ENCODE results near the gene SELPLG. TPM values are rescaled to one million over a fixed set of nuclear protein-coding genes. Genes with fewer than 3 reads are reported as not detected.

SELPLG gene
- total and polyA plus RNA-seq, 3 experiments from 2014 or later = 37.0 to 760 (median 37.7) TPM

GRCh38 chr12:108629151-108629550, 4.5 kb downstream of the SELPLG start:
- POLR2A ChIA-PET = interaction anchor here (9.8 kb wide), 1 partner anchor 11 kb away, joined by 79 read pairs; no protein-coding TSS in a partner anchor
- H3K4me1 Mint-ChIP-seq = peaks cover 64 to 82% (median 73%) of the 10 kb centered on the region in 3 donors
- H3K27me3 Mint-ChIP-seq = peaks cover 0 to 4% of the 10 kb centered on the region in 2 donors

DNA sequence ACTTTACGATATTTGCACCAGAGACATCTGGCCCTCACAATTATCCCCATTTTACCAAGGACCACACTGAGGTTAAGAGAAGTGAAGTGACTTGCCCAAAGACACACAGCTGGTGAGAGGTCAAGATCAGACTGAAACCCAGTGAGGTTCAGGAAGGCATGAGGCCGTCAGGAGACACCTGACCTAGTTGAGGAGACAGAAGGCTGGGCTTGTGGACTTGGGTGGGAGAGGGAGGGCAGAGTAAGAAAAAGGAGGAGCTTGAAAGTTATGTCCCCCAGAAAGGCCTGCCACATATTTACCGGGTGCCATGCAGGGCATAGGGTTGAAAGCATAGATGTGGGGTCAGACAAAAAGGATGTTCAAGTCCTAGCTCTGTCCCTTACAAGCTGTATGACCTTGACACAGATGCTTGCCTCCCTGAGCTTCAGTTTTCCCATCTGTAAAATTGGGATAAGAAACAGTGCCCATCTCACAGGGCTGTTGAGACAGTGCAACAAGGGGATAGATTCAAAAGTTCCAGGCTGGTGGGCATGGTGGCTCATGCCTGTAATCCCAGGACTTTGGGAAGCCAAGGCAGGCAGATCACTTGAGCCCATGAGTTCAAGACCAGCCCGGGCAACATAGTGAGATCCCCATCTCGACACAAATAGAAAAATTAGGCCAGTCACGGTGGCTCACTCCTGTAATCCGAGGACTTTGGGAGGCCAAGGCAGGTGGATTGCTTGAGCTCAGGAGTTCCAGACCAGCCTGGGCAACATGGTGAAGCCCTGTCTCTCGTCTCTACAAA, 6.4 kb downstream of the SELPLG start:
- H3K27ac ChIP-seq (ENCODE audit: low read depth, low read length) = peak overlapping the region; percentile 92
- Mint-ChIP-seq H3K4me1 (peaks cover 70 to 92% (median 76%) of the 10 kb centered on the region in 3 donors), H3K9me3 (no peaks in the 10 kb centered on the region), H3K27ac (peak overlapping the region; percentile 74 to 99 (median 88)), H3K27me3 (peaks cover 0 to 4% of the 10 kb centered on the region in 2 donors), H3K36me3 (peaks cover 21 to 73% (median 27%) of the 10 kb centered on the region in 3 donors), H3K4me3 (peak overlapping the region; percentile 57 to 97 (median 69))
- DNase-seq = no peak
- H3K4me1 ChIP-seq (ENCODE audit: insufficient read depth, low read length) = peaks cover 87% of the 10 kb centered on the region
- H3K36me3 ChIP-seq (ENCODE audit: insufficient read depth, low read length) = peaks cover 36% of the 10 kb centered on the region
- peak overlapping the region; percentile 9 for H3K4me3 ChIP-seq (ENCODE audit: low read length)
- H3K27me3 ChIP-seq (ENCODE audit: insufficient read depth, low read length, poor library complexity, severe bottlenecking) = no peaks in the 10 kb centered on the region
- ChIA-PET CTCF (interaction anchor here (0.5 to 16.8 kb wide), 6 partner anchors 10 to 1179 kb away, joined by 3 to 330 read pairs (median 4); no protein-coding TSS in a partner anchor), POLR2A (no interaction called here)
- no peaks in the 10 kb centered on the region for H3K9me3 ChIP-seq (ENCODE audit: low read length)

More at GRCh38 chr12:108629151-108629550, 4.5 kb downstream of the SELPLG start:
- Histone ChIP-seq H3K36me3 (ENCODE audit: insufficient read depth, low read length) (peaks cover 18% of the 10 kb centered on the region), H3K27me3 (ENCODE audit: insufficient read depth, low read length, poor library complexity, severe bottlenecking) (no peaks in the 10 kb centered on the region), H3K4me1 (ENCODE audit: insufficient read depth, low read length) (peaks cover 75% of the 10 kb centered on the region), H3K9me3 (ENCODE audit: low read length) (no peaks in the 10 kb centered on the region), H3K27ac (ENCODE audit: low read depth, low read length) (peak overlapping the region; percentile 92), H3K4me3 (ENCODE audit: low read length) (peak overlapping the region; percentile 87)
- CTCF ChIA-PET = interaction anchor here (16.8 kb wide), 1 partner anchor 11 kb away, joined by 330 read pairs; no protein-coding TSS in a partner anchor
- Mint-ChIP-seq H3K9me3 (no peaks in the 10 kb centered on the region), H3K27ac (peak overlapping the region; percentile 88 to 100 (median 99)), H3K4me3 (peak overlapping the region; percentile 91 to 100 (median 98)), H3K36me3 (peaks cover 18 to 69% (median 18%) of the 10 kb centered on the region in 3 donors)
- peak in 1 of 5 donors; percentile 40 for DNase-seq

DNA sequence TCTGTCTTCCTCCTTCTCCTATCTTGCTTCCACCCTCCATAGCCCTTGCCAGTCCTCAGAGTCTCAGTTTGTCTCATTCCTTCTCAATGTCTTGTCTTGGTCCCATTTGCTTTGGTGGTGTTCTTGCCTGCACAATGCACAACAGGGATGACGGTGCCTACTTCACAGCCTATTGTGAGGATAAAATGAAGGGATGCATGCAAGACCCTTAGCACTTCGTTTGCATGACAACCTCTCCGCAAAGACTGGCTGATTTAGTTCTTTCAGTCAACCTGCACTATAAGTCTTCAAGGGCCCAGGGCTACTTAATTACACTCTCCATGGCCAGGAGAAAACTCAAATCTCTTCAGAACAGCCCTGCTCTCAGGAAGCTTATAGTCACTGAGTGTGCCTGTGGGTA, 8.5 kb downstream of the SELPLG start:
- ChIA-PET POLR2A (no interaction called here), CTCF (no interaction called here)
- peaks cover 18 to 81% (median 23%) of the 10 kb centered on the region in 3 donors for H3K36me3 Mint-ChIP-seq
- Histone ChIP-seq H3K27ac (ENCODE audit: low read depth, low read length) (no peak overlapping the region), H3K27me3 (ENCODE audit: insufficient read depth, low read length, poor library complexity, severe bottlenecking) (no peaks in the 10 kb centered on the region), H3K9me3 (ENCODE audit: low read length) (no peaks in the 10 kb centered on the region), H3K36me3 (ENCODE audit: insufficient read depth, low read length) (peaks cover 51% of the 10 kb centered on the region), H3K4me3 (ENCODE audit: low read length) (no peak overlapping the region), H3K4me1 (ENCODE audit: insufficient read depth, low read length) (peaks cover 84% of the 10 kb centered on the region)
- no peak for DNase-seq
- peaks cover 67 to 91% (median 75%) of the 10 kb centered on the region in 3 donors for H3K4me1 Mint-ChIP-seq
- H3K27me3 Mint-ChIP-seq = no peaks in the 10 kb centered on the region
- H3K4me3 Mint-ChIP-seq = peak overlapping the region in 5 of 7 donors; percentile 3 to 57 (median 11)
- H3K9me3 Mint-ChIP-seq = no peaks in the 10 kb centered on the region
- peak overlapping the region; percentile 74 to 97 (median 86) for H3K27ac Mint-ChIP-seq

GRCh38 chr12:108623577-108623976, 10.1 kb downstream of the SELPLG start:
- Mint-ChIP-seq H3K27ac (peak overlapping the region in 7 of 8 donors; percentile 19 to 97 (median 82)), H3K4me3 (no peak overlapping the region), H3K9me3 (no peaks in the 10 kb centered on the region), H3K4me1 (peaks cover 67 to 91% (median 75%) of the 10 kb centered on the region in 3 donors), H3K36me3 (peaks cover 15 to 82% (median 27%) of the 10 kb centered on the region in 3 donors), H3K27me3 (no peaks in the 10 kb centered on the region)
- Histone ChIP-seq H3K4me1 (ENCODE audit: insufficient read depth, low read length) (peaks cover 75% of the 10 kb centered on the region), H3K27ac (ENCODE audit: low read depth, low read length) (peak overlapping the region; percentile 2), H3K36me3 (ENCODE audit: insufficient read depth, low read length) (peaks cover 54% of the 10 kb centered on the region), H3K9me3 (ENCODE audit: low read length) (no peaks in the 10 kb centered on the region), H3K4me3 (ENCODE audit: low read length) (no peak overlapping the region), H3K27me3 (ENCODE audit: insufficient read depth, low read length, poor library complexity, severe bottlenecking) (no peaks in the 10 kb centered on the region)
- no peak for DNase-seq
- ChIA-PET CTCF (no interaction called here), POLR2A (no interaction called here)

DNA sequence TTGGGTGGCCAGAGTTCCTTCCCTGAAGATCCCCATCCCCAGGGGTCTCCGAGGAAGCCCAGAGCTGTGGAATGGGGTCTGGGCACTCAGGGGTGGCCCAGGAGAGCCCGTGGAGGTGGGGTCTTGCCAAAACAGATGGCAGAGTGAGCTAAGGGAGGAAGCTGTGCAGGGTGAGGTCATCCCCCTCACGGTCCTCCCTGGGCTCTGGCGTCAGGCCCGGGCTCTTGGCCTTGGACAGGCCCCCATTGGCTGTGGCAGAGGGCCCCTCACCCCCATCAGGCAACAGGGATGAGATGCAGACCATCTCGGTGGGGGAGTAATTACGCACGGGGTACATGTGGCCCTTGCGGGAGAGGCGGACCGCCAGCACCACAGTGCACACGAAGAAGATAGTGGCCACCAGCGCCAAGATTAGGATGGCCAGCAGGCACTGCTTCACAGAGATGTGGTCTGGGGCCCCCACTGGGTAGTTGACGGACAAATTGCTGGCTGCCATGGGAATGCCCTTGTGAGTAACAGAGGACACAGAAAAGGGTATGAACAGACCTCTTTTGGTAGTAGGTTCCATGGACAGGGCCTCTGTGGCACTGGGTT, 10.7 kb downstream of the SELPLG start:
- POLR2A ChIA-PET = interaction anchor here (0.7 to 1.0 kb wide), 2 partner anchors 9 to 11 kb away, joined by 3 read pairs; partner anchors contain the start of gene SELPLG
- Histone ChIP-seq H3K27me3 (ENCODE audit: insufficient read depth, low read length, poor library complexity, severe bottlenecking) (no peaks in the 10 kb centered on the region), H3K9me3 (ENCODE audit: low read length) (no peaks in the 10 kb centered on the region), H3K36me3 (ENCODE audit: insufficient read depth, low read length) (peaks cover 54% of the 10 kb centered on the region), H3K4me3 (ENCODE audit: low read length) (no peak overlapping the region), H3K4me1 (ENCODE audit: insufficient read depth, low read length) (peaks cover 75% of the 10 kb centered on the region), H3K27ac (ENCODE audit: low read depth, low read length) (peak overlapping the region; percentile 54)
- Mint-ChIP-seq H3K4me3 (no peak overlapping the region), H3K27me3 (no peaks in the 10 kb centered on the region), H3K36me3 (peaks cover 15 to 82% (median 24%) of the 10 kb centered on the region in 3 donors), H3K9me3 (no peaks in the 10 kb centered on the region), H3K4me1 (peaks cover 67 to 91% (median 75%) of the 10 kb centered on the region in 3 donors), H3K27ac (peak overlapping the region; percentile 90 to 98 (median 96))
- DNase-seq = no peak
- CTCF ChIA-PET = interaction anchor here (9.1 to 11.4 kb wide), 2 partner anchors 11 to 54 kb away, joined by 206 to 330 read pairs; partner anchors contain the start of genes ISCU, SART3 and SELPLG

DNA sequence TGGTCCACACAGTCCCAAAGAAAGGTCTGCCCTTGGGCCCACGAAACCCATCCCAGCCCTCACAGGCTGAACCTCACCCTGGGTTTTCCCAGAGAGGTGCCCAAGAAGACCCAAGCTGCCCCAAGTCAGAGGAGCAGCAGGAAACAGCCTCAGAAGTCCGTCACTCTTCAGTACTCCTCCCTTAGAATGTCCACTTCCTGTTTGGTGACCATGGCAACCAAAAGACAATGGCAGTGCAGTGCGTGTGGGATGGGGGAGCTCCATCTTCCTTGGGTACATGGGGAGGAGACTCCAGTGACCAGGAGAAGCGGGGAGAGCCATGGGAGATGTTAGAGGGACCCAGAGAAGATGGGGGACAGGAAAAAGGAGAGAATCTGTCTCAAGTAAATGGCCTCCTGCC, 11.3 kb downstream of the SELPLG start:
- no peaks in the 10 kb centered on the region for H3K27me3 Mint-ChIP-seq
- H3K9me3 Mint-ChIP-seq = no peaks in the 10 kb centered on the region
- Histone ChIP-seq H3K27me3 (ENCODE audit: insufficient read depth, low read length, poor library complexity, severe bottlenecking) (no peaks in the 10 kb centered on the region), H3K9me3 (ENCODE audit: low read length) (no peaks in the 10 kb centered on the region), H3K4me1 (ENCODE audit: insufficient read depth, low read length) (peaks cover 75% of the 10 kb centered on the region), H3K4me3 (ENCODE audit: low read length) (no peak overlapping the region), H3K27ac (ENCODE audit: low read depth, low read length) (peak overlapping the region; percentile 54), H3K36me3 (ENCODE audit: insufficient read depth, low read length) (peaks cover 51% of the 10 kb centered on the region)
- ChIA-PET POLR2A (interaction anchor here (0.7 to 1.1 kb wide), 3 partner anchors 9 to 60 kb away, joined by 3 read pairs; partner anchors contain the start of genes ISCU and SELPLG), CTCF (interaction anchor here (1.4 to 11.4 kb wide), 4 partner anchors 12 to 216 kb away, joined by 3 to 330 read pairs (median 106); partner anchors contain the start of genes ISCU, SART3 and SELPLG)
- H3K36me3 Mint-ChIP-seq = peaks cover 15 to 81% (median 26%) of the 10 kb centered on the region in 3 donors
- peaks cover 68 to 92% (median 75%) of the 10 kb centered on the region in 3 donors for H3K4me1 Mint-ChIP-seq
- peak overlapping the region; percentile 95 to 98 (median 96) for H3K27ac Mint-ChIP-seq
- H3K4me3 Mint-ChIP-seq = peak overlapping the region in 3 of 7 donors; percentile 35 to 61 (median 37)
- DNase-seq = peak in 2 of 5 donors; percentile 27 to 29

GRCh38 chr12:108621161-108621560, 12.5 kb downstream of the SELPLG start:
- Histone ChIP-seq H3K27me3 (ENCODE audit: insufficient read depth, low read length, poor library complexity, severe bottlenecking) (no peaks in the 10 kb centered on the region), H3K27ac (ENCODE audit: low read depth, low read length) (no peak overlapping the region), H3K36me3 (ENCODE audit: insufficient read depth, low read length) (peaks cover 45% of the 10 kb centered on the region), H3K4me3 (ENCODE audit: low read length) (no peak overlapping the region), H3K4me1 (ENCODE audit: insufficient read depth, low read length) (peaks cover 76% of the 10 kb centered on the region), H3K9me3 (ENCODE audit: low read length) (no peaks in the 10 kb centered on the region)
- Mint-ChIP-seq H3K36me3 (peaks cover 18 to 73% (median 28%) of the 10 kb centered on the region in 3 donors), H3K4me3 (peak overlapping the region in 3 of 7 donors; percentile 9 to 48 (median 16)), H3K27ac (peak overlapping the region; percentile 23 to 98 (median 86)), H3K4me1 (peaks cover 76 to 94% (median 81%) of the 10 kb centered on the region in 3 donors), H3K9me3 (peaks cover 0 to 4% (median 0%) of the 10 kb centered on the region in 5 donors), H3K27me3 (no peaks in the 10 kb centered on the region)
- ChIA-PET CTCF (interaction anchor here (1.3 to 11.4 kb wide), 6 partner anchors 13 to 218 kb away, joined by 3 to 330 read pairs (median 26); partner anchors contain the start of genes ISCU, SART3 and SELPLG), POLR2A (interaction anchor here (1.1 to 5.7 kb wide), 2 partner anchors 12 to 59 kb away, joined by 3 to 79 read pairs; partner anchors contain the start of genes ISCU and SELPLG)
- no peak for DNase-seq

Data from CD8-positive, alpha-beta memory T cell (primary cell).